Smooth muscle cell (in vitro differentiated cells): ENCODE data around the gene LAMB4. TPM values are rescaled to one million over a fixed set of nuclear protein-coding genes. Genes with fewer than 3 reads are reported as not detected.
A peak's percentile ranks its signal among the peaks of the same experiment; 100 is the strongest.

Experiments used
- DNase-seq: peaks from one replicate; lab custom pipeline; 2025; ENCODE audit not compliant: unreplicated experiment; lab: John Stamatoyannopoulos, UW
- H2AFZ ChIP-seq: fragments of 200-600 bp; sonication (generic); 2 replicates; pipeline ENCODE4 v1.6.0; 2016; ENCODE audit warnings: antibody characterized with exemption, low read depth, mild to moderate bottlenecking
- H3F3A ChIP-seq: fragments of 200-600 bp; sonication (generic); 2 replicates; pipeline ENCODE4 v1.6.0; 2017; ENCODE audit warnings: antibody characterized with exemption, low read depth
- H3K27ac ChIP-seq: fragments of 200-600 bp; sonication (generic); 2 replicates; pipeline ENCODE4 v1.5.1; 2016; ENCODE audit warnings: low read depth, mild to moderate bottlenecking
- H3K27me3 ChIP-seq: fragments of 200-600 bp; sonication (generic); 2 replicates; pipeline ENCODE4 v1.6.1; 2016; ENCODE audit warnings: low read depth, mild to moderate bottlenecking
- H3K36me3 ChIP-seq: fragments of 200-600 bp; sonication (generic); 2 replicates; pipeline ENCODE4 v1.5.1; 2016; ENCODE audit warnings: low read depth
- H3K4me1 ChIP-seq: fragments of 200-600 bp; sonication (generic); 2 replicates; pipeline ENCODE4 v1.5.1; 2016; ENCODE audit warnings: low read depth
- H3K4me2 ChIP-seq: fragments of 200-600 bp; sonication (generic); 2 replicates; pipeline ENCODE4 v1.6.0; 2016; ENCODE audit warnings: mild to moderate bottlenecking
- H3K4me3 ChIP-seq: fragments of 200-600 bp; sonication (generic); 2 replicates; pipeline ENCODE4 v1.5.1; 2016; ENCODE audit warnings: mild to moderate bottlenecking
- H3K79me2 ChIP-seq: fragments of 200-600 bp; sonication (generic); 2 replicates; pipeline ENCODE4 v1.6.0; 2016; ENCODE audit warnings: low read depth, mild to moderate bottlenecking
- H3K9ac ChIP-seq: fragments of 200-600 bp; sonication (generic); 2 replicates; pipeline ENCODE4 v1.6.0; 2016; ENCODE audit warnings: low read depth
- H3K9me3 ChIP-seq: fragments of 200-600 bp; sonication (generic); replicated peaks from 2 replicates; pipeline ENCODE4 v1.5.1; 2016; ENCODE audit warnings: low read depth
- H4K20me1 ChIP-seq: fragments of 200-600 bp; sonication (generic); 2 replicates; pipeline ENCODE4 v1.6.0; 2016; ENCODE audit warnings: low read depth
- WGBS: methylation state at CpG from one replicate; pipeline ENCODE4 v1.1.7; 2016; ENCODE audit warnings: low lambda C conversion rate; 5-methylcytosine and 5-hydroxymethylcytosine counted together
- polyA plus RNA-seq: library from polyadenylated mRNA; unstranded; fragments of >200 nt; fragmentation: Nextera tagmentation; extraction: Ambion mirVana; gene quantifications from 2 replicates; pipeline ENCODE4 v1.2.1, GENCODE V29; 2016
- total RNA-seq: library from RNA; depleted of rRNA; stranded (reverse); fragments of >200 nt; gene quantifications from 2 replicates; pipeline ENCODE4 v1.2.3, GENCODE V29; 2014
- TF ChIP-seq, protein P1 (sequence below): fragments of 200-600 bp; sonication (generic); IDR thresholded peaks from 2 replicates; pipeline ENCODE4 v1.5.1; 2017; ENCODE audit warnings: borderline replicate concordance, mild to moderate bottlenecking, antibody characterized with exemption; ENCODE audit not compliant: insufficient read depth, poor library complexity, severe bottlenecking

The LAMB4 gene
- total and polyA plus RNA-seq, 2 experiments from 2014 or later: 0.06 to 0.67 TPM

DNA sequence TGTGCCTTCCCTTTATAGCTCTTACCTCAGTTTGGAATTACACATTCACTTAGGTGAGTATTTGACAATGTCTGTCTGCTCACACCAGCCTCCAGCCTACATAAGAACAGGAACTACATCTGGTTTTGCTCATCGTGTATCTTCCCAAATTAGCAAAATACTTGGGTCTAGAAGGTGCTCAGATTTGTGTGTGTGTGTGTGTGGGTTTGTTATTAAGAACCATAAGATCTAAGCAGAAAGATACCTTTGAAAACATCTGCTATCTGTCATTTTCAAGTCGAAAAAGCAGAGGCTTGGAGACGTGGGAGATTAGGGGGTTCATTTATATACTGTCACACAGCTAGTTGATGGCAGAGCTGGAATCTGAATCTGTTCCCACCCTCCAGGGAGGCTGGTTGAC lies 14.8 kb upstream of the LAMB4 start:
- Histone ChIP-seq H3K4me1 (peaks cover 2% of the 10 kb centered on the region), H3K4me3 (no peak overlapping the region), H4K20me1 (no peaks in the 10 kb centered on the region), H2AFZ (peak overlapping the region; percentile 61), H3F3A (no peaks in the 10 kb centered on the region), H3K9ac (no peak overlapping the region), H3K27ac (no peak overlapping the region), H3K79me2 (no peaks in the 10 kb centered on the region), H3K9me3 (no peaks in the 10 kb centered on the region), H3K27me3 (no peaks in the 10 kb centered on the region), H3K4me2 (no peak overlapping the region), H3K36me3 (no peaks in the 10 kb centered on the region)
- 60% methylated on average over 3 of the region's 3 CpGs for WGBS
- DNase-seq: no peak
- TF ChIP-seq, protein P1, sequence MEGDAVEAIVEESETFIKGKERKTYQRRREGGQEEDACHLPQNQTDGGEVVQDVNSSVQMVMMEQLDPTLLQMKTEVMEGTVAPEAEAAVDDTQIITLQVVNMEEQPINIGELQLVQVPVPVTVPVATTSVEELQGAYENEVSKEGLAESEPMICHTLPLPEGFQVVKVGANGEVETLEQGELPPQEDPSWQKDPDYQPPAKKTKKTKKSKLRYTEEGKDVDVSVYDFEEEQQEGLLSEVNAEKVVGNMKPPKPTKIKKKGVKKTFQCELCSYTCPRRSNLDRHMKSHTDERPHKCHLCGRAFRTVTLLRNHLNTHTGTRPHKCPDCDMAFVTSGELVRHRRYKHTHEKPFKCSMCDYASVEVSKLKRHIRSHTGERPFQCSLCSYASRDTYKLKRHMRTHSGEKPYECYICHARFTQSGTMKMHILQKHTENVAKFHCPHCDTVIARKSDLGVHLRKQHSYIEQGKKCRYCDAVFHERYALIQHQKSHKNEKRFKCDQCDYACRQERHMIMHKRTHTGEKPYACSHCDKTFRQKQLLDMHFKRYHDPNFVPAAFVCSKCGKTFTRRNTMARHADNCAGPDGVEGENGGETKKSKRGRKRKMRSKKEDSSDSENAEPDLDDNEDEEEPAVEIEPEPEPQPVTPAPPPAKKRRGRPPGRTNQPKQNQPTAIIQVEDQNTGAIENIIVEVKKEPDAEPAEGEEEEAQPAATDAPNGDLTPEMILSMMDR: no peak

DNA sequence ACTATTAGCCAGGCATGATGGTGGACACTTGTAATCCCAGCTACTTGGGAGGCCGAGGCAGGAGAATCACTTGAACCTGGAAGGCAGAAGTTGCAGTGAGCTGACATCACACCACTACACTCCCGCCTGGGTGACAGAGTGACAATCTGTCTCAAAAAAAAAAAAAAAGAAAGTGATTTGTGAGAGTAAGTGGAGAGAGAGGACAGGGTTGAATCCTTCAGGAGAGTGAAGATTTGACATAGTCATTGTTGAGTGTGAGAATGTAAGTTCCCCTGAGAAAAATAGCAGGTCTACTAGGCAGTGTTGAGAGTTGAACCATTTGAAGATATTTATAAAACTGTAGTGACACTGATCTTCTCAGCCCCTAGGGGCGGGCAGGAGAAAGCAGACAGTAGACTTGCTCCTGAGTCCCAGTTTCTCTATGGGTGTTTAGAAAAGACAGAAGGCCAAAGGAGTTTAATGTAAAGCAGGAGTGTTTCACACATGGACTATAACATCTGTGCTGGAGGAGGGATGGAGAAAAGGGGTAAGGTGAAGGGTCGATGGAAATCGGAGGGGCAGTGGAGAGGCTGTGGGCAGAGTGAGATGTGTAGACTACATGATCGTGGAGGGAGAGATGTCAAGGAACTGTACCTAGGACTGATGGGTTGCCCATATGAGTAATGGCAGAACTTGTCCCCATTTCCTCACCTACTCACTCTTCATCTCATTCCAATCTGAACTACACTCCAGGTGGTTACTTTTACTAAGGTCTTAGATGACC lies 13.7 kb upstream of the LAMB4 start:
- no peak overlapping the region for H2AFZ ChIP-seq
- H3K4me1 ChIP-seq: peaks cover 2% of the 10 kb centered on the region
- WGBS: 95% methylated on average over 6 of the region's 6 CpGs
- no peaks in the 10 kb centered on the region for H3K27me3 ChIP-seq
- no peak for DNase-seq
- H3F3A ChIP-seq: no peaks in the 10 kb centered on the region
- H3K4me3 ChIP-seq: no peak overlapping the region
- no peaks in the 10 kb centered on the region for H4K20me1 ChIP-seq
- H3K36me3 ChIP-seq: no peaks in the 10 kb centered on the region
- H3K9me3 ChIP-seq: no peaks in the 10 kb centered on the region
- no peak overlapping the region for H3K27ac ChIP-seq
- TF ChIP-seq, protein P1: no peak
- no peak overlapping the region for H3K4me2 ChIP-seq
- no peaks in the 10 kb centered on the region for H3K79me2 ChIP-seq
- H3K9ac ChIP-seq: no peak overlapping the region

DNA sequence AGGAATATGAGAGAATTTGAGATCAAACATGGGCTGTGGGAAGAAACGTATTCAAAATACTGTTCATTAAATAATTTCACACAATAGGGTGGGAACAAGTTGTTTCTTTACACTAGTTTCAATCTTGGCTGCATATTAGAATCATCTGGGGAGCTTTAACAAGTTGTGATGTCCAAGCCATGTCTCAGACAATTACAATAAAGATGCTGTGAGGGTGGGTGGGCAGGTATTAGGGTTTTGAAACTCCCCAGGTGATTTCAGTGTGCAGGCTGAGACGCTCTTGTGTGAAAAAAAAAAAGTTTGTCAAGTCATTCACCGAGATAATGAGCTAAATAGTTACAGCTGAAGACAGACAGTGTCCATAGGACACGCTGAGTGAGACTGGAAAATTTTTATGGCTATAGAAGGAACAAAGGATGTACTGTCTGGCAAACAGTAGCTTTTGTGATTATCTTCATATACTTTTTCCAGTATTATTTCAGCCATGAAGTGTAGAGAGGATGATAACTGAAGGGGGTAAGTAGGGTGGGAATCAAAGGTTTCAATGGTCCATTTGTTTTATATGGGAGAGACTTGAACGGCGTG lies 12.6 kb upstream of the LAMB4 start:
- no peak overlapping the region for H3K27ac ChIP-seq
- no peaks in the 10 kb centered on the region for H3K27me3 ChIP-seq
- H3K4me2 ChIP-seq: no peak overlapping the region
- H2AFZ ChIP-seq: no peak overlapping the region
- H3F3A ChIP-seq: no peaks in the 10 kb centered on the region
- H3K9ac ChIP-seq: no peak overlapping the region
- no peak overlapping the region for H3K4me3 ChIP-seq
- peaks cover 2% of the 10 kb centered on the region for H3K4me1 ChIP-seq
- DNase-seq: no peak
- H3K9me3 ChIP-seq: no peaks in the 10 kb centered on the region
- H3K79me2 ChIP-seq: no peaks in the 10 kb centered on the region
- H4K20me1 ChIP-seq: no peaks in the 10 kb centered on the region
- H3K36me3 ChIP-seq: no peaks in the 10 kb centered on the region
- 56% methylated on average over 6 of the region's 6 CpGs for WGBS
- TF ChIP-seq, protein P1: no peak
